Measurements from ENCODE around the gene SERPINA6. TPM values are rescaled to one million over a fixed set of nuclear protein-coding genes. Genes with fewer than 3 reads are reported as not detected.
"Not testable (repeated sequence)": the region's sequence is repeated elsewhere in the genome, so short reads cannot be mapped to it uniquely, and the experiment has no call there.

Gene SERPINA6, protein sequence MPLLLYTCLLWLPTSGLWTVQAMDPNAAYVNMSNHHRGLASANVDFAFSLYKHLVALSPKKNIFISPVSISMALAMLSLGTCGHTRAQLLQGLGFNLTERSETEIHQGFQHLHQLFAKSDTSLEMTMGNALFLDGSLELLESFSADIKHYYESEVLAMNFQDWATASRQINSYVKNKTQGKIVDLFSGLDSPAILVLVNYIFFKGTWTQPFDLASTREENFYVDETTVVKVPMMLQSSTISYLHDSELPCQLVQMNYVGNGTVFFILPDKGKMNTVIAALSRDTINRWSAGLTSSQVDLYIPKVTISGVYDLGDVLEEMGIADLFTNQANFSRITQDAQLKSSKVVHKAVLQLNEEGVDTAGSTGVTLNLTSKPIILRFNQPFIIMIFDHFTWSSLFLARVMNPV
- 1.4 and 2.1 TPM in 2 replicates for total RNA-seq (2014; rRNA removed; shearing (Covaris generic))

DNA sequence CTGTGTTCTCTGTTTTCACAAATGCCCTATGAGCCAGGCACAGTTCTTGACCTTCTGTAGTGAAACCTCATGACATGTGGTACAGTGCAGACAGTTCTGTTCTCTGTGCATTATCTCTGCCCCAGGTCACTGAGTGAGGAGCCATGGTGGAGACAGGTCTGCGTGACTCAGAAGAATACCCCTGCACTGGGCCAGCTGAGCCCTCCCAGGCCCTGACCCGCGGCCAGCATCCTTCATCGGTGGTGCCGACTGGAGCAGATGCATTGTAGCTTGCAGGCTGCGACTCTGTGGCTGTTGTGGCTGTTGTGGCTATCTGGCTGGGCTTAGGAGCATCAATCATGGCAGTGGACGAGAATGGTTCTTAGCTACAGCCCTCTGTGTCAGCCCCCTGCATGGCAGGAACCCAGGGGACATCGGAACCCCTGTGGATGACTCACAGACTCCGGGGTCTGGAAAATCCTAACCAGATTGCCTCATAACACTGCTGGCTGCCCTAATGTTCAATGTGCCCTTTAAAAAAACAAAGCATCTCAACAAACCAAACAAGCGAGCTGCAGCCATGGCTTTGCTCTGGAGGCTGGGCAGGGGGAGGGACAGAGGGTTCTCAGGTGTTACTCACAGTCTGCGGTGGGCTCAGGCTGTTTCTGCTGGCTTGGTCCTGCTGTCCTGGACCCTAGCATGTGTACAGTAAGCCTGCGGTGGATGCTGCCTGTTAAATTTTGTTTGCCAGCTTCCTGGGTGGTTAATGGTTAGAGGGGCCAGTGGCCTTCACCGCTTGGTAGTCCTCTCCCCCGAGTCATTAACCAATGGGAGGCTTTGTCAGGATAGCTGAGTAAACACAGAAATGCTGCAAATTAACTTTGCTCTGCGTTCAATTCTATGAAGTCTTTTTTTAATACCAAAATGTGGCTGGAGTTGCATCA, at the start of gene SERPINA6:
Gene SERPINA6, minus strand, starts transcription at position 689 of the 923 bp plus-strand sequence. CDS start 8,688 bp downstream, outside the sequence.
- DNase-seq (ENCODE audit: low read depth) = peak; percentile 87

DNA sequence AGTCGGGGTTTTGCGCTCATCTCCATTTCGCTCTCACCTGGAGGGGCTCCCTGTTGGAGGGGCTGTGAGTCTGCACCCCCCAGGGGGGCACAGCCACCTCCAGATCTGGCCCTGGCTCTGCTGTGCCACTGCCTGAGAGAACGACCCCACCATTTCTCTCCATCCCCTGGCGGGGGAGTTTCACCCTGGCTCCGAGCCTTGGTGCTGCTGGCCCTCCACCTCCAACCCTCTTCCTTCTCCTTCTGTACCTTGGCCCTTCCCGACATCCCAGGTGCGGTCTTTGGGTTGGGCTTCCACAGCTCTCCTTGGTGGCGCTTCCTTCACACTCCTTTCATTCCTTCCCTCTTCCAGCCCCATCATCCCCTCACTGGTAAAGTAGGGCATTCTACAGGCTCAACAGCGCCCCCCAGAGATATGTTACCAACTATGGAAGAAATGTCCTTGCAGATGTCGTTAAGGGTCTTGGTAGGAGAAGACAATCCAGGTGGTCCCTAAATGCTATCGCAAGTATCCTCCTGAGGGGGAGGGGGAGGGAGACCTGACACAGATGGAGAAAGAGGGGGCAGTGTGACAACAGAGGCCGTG, 49.0 kb upstream of the SERPINA6 start:
- no peak for DNase-seq (ENCODE audit: low read depth)

DNA sequence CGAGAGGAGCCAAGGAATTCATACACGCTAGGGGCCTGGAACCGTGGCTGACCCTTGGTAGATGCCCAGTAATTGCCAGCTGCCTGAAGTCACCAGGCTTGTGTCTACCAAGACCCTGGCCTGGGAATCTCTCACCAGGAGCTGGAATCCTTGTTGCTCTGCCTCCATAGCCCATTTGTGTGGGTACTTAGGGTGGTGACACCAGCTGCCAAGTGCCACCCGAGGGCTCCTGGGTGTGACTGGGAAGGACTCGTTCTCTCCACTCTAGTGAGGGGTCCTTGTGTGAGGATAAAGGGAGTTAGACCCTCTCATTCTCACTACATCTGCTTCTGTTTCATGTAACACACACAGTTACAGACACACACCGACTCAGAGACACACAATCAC, 47.4 kb upstream of the SERPINA6 start:
- DNase-seq (ENCODE audit: low read depth) = no peak

DNA sequence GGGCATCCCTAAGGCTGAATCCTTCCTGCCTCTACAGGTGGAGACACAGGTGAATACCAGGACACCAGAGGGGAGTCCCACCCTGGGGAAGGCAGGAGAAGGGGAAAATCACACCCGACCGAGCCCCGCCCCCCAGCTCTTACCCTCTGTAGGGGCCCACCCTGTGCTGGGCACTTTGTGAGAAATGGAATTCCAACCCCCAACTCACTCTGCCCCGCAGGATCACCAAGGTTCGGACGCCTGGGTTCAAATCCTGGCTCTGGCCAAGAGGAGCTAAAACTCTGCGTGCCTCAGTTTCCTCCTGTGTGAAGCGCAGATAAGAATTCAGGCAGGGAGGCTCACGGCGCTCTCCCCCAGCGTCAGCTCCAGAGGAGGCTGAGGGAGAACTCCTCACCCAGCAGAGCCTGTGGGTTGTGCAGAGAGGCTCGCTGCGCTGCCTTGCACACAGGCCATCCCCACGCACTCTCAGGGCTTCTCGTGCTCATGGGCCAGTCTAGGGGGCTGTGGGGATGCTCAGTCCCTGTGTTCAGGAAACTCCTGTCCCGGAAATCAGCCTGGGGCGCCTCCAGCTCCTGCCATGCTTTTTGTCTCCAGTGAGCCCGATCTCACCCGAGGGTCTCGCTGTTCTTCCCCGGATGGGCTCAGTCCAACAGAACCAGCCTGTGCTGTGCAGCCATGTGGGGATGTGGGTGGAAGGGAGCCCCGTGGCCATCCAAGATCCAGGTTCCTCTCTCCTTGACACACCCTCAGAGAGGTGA, 46.8 kb upstream of the SERPINA6 start:
- DNase-seq (ENCODE audit: low read depth) = not testable (repeated sequence)

DNA sequence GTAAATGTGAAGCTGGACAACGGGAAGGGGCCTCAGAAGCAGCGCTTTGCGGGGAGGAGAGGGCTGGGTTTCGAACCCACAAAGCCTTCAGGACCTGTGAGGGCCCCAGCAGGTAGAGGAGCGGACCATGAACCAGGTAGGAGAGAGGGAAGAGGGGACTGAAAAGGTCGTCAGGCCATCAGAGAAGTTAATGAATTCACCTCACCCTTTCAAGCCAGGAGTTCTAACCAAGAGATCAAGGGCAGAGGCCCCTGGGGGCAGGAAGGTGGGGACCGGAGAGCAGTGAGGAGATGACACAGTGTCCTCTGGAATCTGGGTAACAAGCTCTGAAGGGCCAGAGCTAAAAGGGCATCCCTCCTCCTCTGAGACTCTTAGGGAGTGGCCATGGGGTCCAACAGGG, 45.8 kb upstream of the SERPINA6 start:
- DNase-seq (ENCODE audit: low read depth) = no peak

DNA sequence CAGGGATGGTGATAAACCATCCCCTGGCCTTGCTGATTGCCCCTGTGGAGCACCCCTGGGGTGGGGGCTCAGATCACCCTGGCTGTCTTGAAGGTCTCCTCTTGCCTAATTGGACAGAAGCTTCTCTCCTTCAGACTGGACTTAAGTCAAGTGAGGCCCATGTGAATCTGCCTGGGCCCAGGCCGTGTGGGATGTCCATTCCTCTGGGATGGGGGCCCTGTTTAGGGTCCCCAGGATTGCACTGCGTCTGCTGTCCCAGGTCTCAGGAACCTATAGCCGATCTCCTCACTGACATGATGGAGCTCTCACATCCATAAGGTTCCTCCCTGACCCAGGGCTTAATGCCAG, 45.1 kb upstream of the SERPINA6 start:
- DNase-seq (ENCODE audit: low read depth) = no peak

DNA sequence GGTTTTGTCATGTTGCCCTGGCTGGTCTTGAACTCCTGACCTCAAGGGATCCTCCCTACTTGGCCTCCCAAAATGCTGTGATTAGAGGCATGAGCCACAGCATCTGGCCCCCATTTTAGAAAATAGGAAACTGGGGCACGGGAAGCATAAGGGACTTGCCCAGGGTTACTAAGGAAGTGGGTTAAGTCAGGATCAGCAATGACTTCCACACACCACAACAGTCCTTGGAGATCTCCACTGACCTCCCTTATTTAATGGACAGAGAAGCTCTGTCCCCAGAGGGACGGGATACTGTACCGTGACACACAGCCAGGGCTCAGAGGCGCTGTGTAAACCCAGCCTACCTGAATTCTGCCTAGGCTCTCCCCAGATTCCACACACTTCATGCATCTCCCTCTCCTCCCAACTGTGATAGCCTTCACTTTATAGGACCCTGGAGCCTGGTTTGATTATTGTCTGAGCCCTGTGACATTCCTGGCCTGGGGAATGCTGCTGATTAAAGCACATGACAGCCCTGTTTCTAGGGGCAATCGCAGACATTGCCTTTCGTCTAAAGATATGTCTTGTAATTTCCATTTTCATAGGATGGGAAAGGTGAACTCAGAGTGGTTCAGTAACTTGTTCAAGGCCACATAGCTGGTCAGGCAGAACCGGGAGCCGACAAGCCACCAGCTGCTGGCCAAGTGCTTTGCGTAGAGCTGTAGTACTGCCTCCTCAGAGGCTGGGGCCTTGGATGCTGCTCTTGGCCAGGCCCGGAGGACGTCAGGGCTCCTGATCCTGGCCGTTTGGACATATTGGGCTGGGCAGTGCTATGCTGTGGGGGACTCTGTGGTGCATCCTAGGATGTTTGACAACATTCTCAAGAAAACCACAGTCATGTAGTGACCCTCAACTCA, 44.5 kb upstream of the SERPINA6 start:
- no peak for DNase-seq (ENCODE audit: low read depth)

DNA sequence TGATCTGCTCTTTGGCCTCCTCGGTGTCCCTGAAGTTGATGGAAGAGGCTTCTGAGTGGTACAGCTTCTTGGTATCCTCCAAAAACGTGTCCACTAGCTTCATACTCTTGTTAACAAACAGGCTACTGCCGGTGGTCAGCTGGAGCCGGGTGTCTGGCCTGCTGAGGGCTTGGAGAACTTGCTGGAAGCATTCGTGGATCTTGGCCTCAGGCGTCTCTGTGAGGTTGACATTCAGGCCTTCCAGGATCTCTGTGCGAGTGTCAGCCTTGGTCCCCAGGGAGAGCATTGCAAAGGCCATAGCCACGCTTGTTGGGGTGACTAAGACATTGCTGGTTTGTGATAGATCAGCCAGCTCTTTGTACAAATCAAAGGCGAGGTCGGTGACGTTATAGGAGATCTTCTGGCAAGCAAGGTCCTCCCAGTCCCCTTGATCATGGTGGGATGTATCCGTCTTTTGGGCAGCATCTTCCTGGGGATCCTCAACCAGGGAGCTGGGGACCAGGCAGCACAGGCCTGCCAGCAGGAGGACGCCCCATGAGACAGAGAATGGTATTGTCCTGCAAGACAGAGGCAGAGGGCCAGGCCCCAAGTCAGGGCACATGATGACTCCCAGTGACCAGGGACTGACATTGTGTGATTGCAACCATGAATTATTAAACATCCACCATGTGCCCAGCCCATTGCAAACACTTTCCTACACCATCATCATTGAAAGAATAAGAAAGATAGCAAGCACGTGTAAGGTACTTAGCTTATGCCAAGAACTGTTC, 43.2 kb upstream of the SERPINA6 start, which contains the start of gene SERPINA2:
Gene SERPINA2, minus strand, starts transcription at position 553 of the 770 bp plus-strand sequence.
- DNase-seq (ENCODE audit: low read depth) = no peak

DNA sequence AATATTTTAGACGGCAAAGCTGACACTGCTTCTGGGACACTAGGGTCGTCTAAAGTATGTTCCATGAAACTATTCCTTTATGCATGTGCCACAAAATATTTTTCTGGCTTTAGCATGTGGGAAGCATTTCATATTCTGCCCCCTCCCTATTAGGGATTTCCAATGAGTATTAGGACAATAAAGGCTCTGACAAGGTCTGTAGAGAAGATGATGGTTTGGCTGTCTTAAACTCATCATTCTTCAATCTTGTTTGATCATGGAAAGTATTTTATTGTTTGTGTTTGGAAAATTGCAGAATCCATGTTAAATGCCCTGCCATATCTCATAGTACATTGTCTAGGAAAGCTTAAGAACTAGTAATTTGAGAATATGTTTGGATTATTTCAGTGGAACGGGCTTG, 42.5 kb upstream of the SERPINA6 start:
- DNase-seq (ENCODE audit: low read depth) = no peak

DNA sequence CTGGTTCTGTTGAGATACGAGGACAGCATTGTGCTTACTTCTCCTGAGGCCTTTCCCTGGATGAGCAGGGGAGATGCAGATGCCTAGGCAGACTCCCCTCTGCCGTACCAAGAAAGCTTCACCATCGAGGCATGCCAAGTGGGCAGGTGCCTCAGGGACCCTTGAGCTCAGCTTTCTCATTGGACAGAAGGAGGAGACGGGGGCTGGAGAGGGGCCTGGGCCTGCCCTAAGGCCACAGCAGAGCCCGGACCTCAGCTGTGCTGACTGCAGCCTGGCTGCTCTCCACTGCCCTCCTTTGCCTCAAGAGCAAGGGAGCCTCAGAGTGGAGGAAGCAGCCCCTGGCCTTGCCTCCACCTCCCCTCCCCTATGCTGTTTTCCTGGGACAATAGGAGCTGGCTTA, 41.8 kb upstream of the SERPINA6 start:
- DNase-seq (ENCODE audit: low read depth) = no peak

DNA sequence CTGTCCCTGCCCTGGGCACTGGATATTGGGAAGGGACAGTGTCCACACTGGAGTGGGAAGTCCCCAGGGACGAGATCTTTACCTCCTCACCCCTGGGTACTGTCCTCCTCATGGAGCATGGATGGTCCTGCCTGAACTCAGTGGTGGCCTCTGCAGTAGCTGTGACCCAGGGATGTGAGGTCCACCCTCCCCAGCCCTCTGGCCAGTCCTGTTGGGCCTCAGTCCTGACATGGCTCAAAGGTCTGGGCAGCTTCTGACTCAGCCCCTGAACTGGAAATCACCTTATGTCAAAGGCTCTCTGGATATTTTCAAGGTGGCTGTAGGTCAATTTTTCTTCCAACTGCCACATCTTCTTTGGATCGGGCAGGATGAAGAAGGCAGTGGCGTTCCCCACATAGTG, 40.9 kb upstream of the SERPINA6 start:
- DNase-seq (ENCODE audit: low read depth) = no peak

DNA sequence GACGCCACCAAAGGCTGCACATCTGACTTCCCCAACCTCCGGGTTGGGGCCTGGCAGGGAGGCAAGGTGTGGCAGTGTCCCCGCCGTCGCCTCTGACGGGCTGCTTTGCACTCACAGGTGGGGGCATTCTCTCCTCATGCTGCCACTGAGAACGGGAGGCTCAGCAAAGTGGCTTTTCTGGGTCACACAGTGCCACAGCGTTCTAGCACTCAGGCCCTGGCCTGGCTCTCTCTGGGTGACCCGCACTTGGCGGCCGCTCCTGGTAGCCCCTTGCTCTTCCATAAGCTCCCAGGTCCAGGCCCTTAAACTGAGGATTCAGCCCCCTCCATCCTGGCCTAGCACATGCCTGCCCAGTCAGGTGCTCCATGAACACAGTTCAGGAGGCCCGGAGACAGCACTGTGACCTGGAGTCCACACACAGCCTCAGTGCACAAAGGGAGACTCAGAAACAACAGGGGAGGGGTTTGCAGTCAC, 40.1 kb upstream of the SERPINA6 start:
- no peak for DNase-seq (ENCODE audit: low read depth)

DNA sequence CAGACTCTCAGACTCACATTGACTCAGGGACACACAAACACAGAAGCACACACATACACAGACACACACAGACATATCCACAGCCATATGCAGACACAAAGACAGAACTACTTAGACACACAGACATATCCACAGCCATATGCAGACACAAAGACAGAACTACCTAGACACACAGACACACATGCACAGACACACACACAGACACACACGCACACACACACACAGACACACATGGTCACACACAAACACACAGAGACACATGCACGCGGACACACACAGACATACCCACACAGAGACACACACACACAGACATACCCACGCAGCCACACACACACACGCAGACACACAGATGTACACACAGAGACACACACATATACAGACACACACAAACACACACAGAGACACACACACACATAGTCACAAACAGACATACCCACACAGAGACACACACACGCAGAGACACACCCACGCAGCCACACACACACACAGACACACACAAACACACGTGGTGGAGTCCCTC, 39.5 kb upstream of the SERPINA6 start:
- DNase-seq (ENCODE audit: low read depth) = no peak

DNA sequence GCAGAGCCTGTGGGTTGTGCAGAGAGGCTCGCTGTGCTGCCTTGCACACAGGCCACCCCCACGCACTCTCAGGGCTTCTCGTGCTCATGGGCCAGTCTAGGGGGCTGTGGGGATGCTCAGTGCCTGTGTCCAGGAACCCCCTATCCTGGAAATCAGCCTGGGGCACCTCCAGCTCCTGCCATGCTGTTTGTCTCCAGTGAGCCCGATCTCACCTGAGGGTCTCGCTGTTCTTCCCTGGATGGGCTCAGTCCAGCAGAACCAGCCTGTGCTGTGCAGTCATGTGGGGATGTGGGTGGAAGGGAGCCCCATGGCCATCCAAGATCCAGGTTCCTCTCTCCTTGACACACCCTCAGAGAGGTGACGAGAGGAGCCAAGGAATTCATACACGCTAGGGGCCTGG, 38.5 kb upstream of the SERPINA6 start:
- DNase-seq (ENCODE audit: low read depth) = no peak

DNA sequence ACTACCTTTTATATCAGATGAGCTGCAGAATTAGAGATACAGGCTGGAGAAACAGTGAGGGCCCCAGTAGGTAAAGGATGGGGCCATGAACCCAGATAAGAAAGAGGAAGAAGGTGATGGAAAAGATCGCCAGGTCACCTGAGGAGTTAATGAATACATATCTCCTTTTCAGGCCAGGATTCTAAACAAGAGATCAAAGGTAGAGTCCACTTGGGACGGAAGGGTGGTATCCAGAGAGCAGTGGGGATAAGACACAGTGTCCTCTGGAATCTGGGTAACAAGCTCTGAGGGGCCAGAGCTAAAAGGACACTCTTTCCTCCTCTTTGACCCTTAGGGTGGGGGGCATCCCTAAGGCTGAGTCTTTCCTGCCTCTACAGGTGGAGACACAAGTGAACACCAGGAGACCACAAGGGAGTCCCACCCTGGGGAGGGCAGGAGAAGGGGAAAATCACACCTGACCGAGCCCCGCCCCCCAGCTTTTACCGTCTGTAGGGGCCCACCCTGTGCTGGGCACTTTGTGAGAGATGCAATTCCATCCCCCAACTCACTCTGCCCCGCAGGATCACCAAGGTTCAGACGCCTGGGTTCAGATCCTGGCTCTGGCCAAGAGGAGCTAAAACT, 37.9 kb upstream of the SERPINA6 start:
- no peak for DNase-seq (ENCODE audit: low read depth)

DNA sequence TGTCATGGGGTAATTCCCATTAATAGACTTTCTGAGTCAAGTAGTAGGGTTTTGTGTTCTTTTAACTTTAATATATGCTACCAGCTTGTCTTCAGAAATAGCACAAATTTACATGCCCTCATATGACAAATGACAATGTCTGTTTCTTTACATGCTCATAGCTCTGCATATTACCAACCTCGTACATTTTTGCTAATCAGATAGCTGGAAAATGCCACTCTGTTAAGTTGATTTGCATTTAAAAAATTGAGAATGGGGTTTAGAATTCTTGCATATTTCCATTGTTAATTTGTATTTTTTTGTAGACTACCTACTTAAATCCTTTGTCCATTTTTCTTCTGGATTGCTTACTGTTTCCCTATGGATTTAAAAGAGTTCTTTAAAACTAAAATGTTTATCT, 34.0 kb upstream of the SERPINA6 start:
- no peak for DNase-seq (ENCODE audit: low read depth)

DNA sequence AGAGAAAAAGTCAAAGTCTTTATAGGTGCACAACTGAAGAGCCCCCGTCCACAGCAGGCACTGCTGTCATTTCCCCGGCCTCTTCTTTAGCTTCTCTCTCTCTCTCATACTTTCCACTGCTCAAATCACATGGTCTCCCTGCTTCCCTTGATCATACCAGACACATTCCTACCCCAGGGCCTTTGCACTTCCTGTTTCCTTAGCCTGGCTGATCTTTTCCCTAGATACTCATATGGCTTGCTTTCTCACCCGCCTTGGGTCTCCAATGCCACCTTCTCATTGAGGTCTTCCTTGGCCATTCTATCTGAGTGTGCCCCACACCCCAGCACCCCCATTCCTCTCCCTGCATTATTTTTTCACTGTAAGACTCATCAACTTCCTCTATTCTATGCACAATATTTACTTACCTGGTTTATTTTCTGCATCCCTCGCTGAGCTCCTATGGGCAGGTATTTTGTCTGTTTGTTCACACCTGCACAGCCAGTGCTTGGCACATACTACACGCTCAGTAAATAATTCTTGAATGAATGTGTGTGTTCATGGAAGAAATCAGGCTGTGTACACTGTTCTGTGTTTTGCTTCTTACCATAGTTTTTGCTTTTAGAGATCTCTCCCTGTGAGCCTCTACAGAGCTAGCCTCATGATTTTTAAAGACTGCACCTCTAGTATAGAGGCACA, 33.4 kb upstream of the SERPINA6 start:
- no peak for DNase-seq (ENCODE audit: low read depth)

DNA sequence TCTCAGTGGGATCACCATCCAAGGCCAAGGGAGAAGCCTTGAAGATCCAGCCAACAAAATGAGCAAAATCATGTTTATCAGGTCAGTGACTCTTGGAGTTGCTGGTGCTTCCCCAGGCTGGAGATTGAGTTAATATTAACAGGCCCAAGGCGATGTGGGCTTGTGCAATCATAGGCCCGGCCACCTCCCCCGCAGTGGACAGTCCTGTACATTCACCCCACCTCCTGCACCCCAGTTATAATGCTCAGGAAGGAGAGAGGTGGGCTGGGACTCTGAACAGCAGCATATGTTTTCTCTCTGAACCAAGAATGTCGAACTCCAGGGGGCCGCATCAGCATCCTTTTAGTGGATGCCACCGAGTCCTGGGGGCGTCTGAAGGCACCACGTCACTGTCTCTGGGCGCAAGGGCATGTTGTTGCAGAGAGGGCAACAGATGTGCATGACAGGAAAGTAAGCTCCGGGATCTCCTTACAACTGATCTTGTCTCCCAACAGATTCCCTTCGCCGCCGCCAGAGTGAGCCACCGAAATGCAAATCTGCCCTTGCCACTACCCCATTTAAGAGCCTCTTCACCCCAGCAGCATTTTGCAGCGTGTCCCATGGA, 32.2 kb upstream of the SERPINA6 start:
- DNase-seq (ENCODE audit: low read depth) = peak; percentile 56

Measured in RPMI7951 (cell line).